HEK293T (cell line): ENCODE data around the gene HTR2B.

Source experiments
- BHLHE40 ChIP-seq: fragments of 450-650 bp; IDR thresholded peaks from 2 replicates; pipeline ENCODE4 v1.6.1; 2016; ENCODE audit warnings: mild to moderate bottlenecking, moderate library complexity, borderline replicate concordance
- ELF4 ChIP-seq: fragments of 450-650 bp; IDR thresholded peaks from 2 replicates; pipeline ENCODE4 v1.6.1; 2017; ENCODE audit warnings: antibody characterized with exemption
- FOXM1 ChIP-seq: fragments of 450-650 bp; IDR thresholded peaks from 2 replicates; pipeline ENCODE4 v1.6.1; 2017; ENCODE audit warnings: mild to moderate bottlenecking, borderline replicate concordance
- HDGF ChIP-seq: fragments of 450-650 bp; IDR thresholded peaks from 2 replicates; pipeline ENCODE4 v1.6.1; 2017; ENCODE audit warnings: antibody characterized with exemption, borderline replicate concordance
- L3MBTL2 ChIP-seq: fragments of 450-650 bp; conservative IDR thresholded peaks from 2 replicates; pipeline ENCODE4 v1.6.1; 2016; ENCODE audit warnings: mild to moderate bottlenecking
- SP1 ChIP-seq: fragments of 450-650 bp; IDR thresholded peaks from 2 replicates; pipeline ENCODE4 v1.6.1; 2017
- TARDBP ChIP-seq: fragments of 450-650 bp; IDR thresholded peaks from 2 replicates; pipeline ENCODE4 v1.6.1; 2016

DNA sequence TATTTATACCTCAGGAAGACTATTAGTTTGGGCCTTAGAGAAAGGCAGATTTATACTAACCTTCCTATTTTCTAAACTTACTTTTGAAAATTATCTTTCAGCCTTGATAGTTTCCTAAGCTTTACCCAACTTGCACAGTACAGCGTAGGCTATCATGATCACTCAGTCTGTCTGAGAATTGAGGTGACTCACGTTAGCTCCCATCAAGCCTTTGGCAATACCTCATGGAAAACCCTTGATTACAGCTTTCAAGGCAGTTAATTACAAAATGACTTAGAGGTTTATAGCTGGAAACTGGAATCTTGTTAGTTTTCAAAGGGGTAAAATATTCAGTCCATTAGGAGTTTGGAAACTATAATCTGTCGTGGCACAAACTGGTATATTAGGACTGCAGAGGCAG lies 47.2 kb upstream of the HTR2B start:
- TF ChIP-seq BHLHE40 (no peak), HDGF (no peak), ELF4 (no peak), SP1 (no peak), L3MBTL2 (no peak), FOXM1 (no peak), TARDBP (no peak)
